Naive thymus-derived CD4-positive, alpha-beta T cell (primary cell): Measurements from ENCODE around the gene ELP4. TPM values are rescaled to one million over a fixed set of nuclear protein-coding genes. Genes with fewer than 3 reads are reported as not detected.
"Not testable (repeated sequence)": the region's sequence is repeated elsewhere in the genome, so short reads cannot be mapped to it uniquely, and the experiment has no call there.

Experiments used
- ATAC-seq: fragments of 150-1000 bp; cut with Tn5 transposase; 2 replicates; pipeline ENCODE4 v1.10.0; 2021; ENCODE audit warnings: mild to moderate bottlenecking, moderate library complexity
- CTCF ChIA-PET: fragments of 350-600 bp; sonication (Branson Sonifier 250); formaldehyde crosslinking; loops from one replicate; lab custom pipeline; 2021; ENCODE audit warnings: antibody characterized with exemption; lab: Charles Lee
- POLR2A ChIA-PET: fragments of 350-600 bp; sonication (Branson Sonifier 250); formaldehyde crosslinking; loops from one replicate; lab custom pipeline; 2021; ENCODE audit warnings: antibody characterized with exemption, inconsistent platforms; lab: Charles Lee
- DNase-seq, 9 donors: peaks; one replicate each; pipeline versions ENCODE4 v3.0.0 to v3.0.0-alpha.2; 2020 to 2022; ENCODE audit warnings: mixed read lengths in 1 of 9
- H3K27ac ChIP-seq: one replicate; pipeline ENCODE4 v1.7.0; 2013; ENCODE audit warnings: mild to moderate bottlenecking, low read depth, low read length, moderate library complexity
- H3K27me3 ChIP-seq, 2 donors: one replicate each; pipeline ENCODE4 v1.7.0; 2013; ENCODE audit warnings: low read length in 2 of 2, mild to moderate bottlenecking in 2 of 2, moderate library complexity in 2 of 2; ENCODE audit not compliant: control insufficient read depth in 2 of 2, insufficient read depth in 2 of 2
- H3K36me3 ChIP-seq, 3 experiments: 1 replicate in 2 of 3; 2 replicates in 1 of 3; pipeline ENCODE4 v1.7.0; 2013; ENCODE audit warnings: low read length in 3 of 3, mild to moderate bottlenecking in 3 of 3, moderate library complexity in 1 of 3; ENCODE audit not compliant: insufficient read depth in 3 of 3, control insufficient read depth in 2 of 3
- H3K4me1 ChIP-seq, 2 donors: one replicate each; pipeline ENCODE4 v1.7.0; 2013; ENCODE audit warnings: low read length in 2 of 2, mild to moderate bottlenecking in 2 of 2, moderate library complexity in 1 of 2; ENCODE audit not compliant: control insufficient read depth in 2 of 2, insufficient read depth in 2 of 2
- H3K4me3 ChIP-seq: 2 replicates; pipeline ENCODE4 v1.7.0; 2013; ENCODE audit warnings: mild to moderate bottlenecking, low read length
- H3K9me3 ChIP-seq, 3 experiments: 1 replicate in 2 of 3; 2 replicates in 1 of 3; pipeline ENCODE4 v1.7.0; 2013; ENCODE audit warnings: low read length in 3 of 3; ENCODE audit not compliant: control insufficient read depth in 2 of 3
- H3K27ac Mint-ChIP-seq, 9 donors: one replicate each; pipeline ENCODE4 v1.8.0; 2020 to 2022; ENCODE audit warnings: mixed read lengths in 9 of 9, mild to moderate bottlenecking in 8 of 9, moderate library complexity in 5 of 9, inconsistent platforms in 2 of 9
- H3K27me3 Mint-ChIP-seq, 5 donors: one replicate each; pipeline ENCODE4 v1.8.0; 2021 to 2022; ENCODE audit warnings: mixed read lengths in 5 of 5, mild to moderate bottlenecking in 1 of 5
- H3K36me3 Mint-ChIP-seq, 5 donors: one replicate each; pipeline ENCODE4 v1.8.0; 2020 to 2022; ENCODE audit warnings: mixed read lengths in 5 of 5, mild to moderate bottlenecking in 3 of 5, inconsistent platforms in 1 of 5
- H3K4me1 Mint-ChIP-seq, 7 donors: one replicate each; pipeline ENCODE4 v1.8.0; 2020 to 2022; ENCODE audit warnings: mixed read lengths in 7 of 7, mild to moderate bottlenecking in 3 of 7, inconsistent platforms in 1 of 7
- H3K4me3 Mint-ChIP-seq, 10 donors: one replicate each; pipeline ENCODE4 v1.8.0; 2020 to 2022; ENCODE audit warnings: mild to moderate bottlenecking in 10 of 10, mixed read lengths in 10 of 10, moderate library complexity in 6 of 10, inconsistent platforms in 2 of 10
- H3K9me3 Mint-ChIP-seq, 11 donors: one replicate each; pipeline ENCODE4 v1.8.0; 2020 to 2022; ENCODE audit warnings: mixed read lengths in 11 of 11, mild to moderate bottlenecking in 4 of 11, inconsistent platforms in 1 of 11, moderate library complexity in 1 of 11
- intact Hi-C, 2 donors: fragments of 100-400 bp; cut with micrococcal nuclease; formaldehyde crosslinking; loops; one replicate each; pipeline ENCODE4 v1.15.1; 2023
- polyA plus RNA-seq, 2 donors: library from polyadenylated mRNA; unstranded; fragments of 300-500 nt; fragmentation: Illumina TruSeq; gene quantifications; one replicate each; pipeline ENCODE4 v1.2.3, GENCODE V29; 2021
- total RNA-seq, 6 experiments: library from RNA in 5 of 6; stranded (reverse) in 5 of 6; gene quantifications; 1 replicate in 5 of 6; 2 replicates in 1 of 6; pipeline ENCODE4 v1.2.3 and lab custom pipeline; 2021 to 2026

The ELP4 gene
- total and polyA plus RNA-seq, 7 experiments from 2014 or later, result 16.8 to 23.5 (median 21.2) TPM

DNA sequence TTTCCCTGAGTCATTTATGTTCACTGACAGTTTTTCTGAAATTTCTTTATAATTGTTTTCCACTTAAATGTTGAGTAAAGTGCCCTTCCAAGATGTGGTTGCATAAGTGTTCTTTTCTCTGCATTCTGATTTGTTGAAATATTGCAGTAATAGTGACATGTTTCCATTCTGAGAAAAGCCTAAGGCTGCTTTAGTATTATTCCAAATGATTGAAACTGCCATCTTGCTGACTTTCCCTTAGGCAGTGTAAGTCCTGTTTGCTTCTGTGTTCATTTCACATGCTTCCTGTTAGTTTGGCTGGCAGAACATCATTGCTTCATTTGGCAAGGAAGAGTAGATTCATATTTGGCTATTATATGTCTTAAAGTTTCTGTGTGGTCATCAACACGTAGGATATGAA, 146.5 kb downstream of the ELP4 start:
- no peaks in the 10 kb centered on the region for H3K27me3 ChIP-seq
- H3K27ac Mint-ChIP-seq, result no peak overlapping the region
- no peak for ATAC-seq

DNA sequence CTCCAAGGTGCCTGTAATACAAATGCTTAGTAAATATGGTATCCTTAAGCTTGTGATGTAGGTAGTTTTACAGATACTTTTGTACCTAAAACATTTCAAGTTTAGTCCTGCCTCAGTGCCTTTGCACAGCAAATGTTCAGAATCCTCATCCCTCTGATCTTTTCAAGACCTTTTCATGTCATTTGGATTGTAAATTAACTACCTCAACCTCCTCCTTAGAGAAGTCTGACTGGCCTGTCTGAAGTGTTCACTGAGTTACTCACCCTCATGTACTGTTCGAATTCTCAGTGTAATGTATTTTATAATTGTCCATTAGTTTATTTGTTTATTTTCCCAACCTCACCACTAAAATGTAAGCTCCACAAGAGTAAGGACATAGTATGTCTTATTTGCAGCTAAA, 147.5 kb downstream of the ELP4 start:
- H3K27me3 Mint-ChIP-seq, result no peaks in the 10 kb centered on the region
- no peak overlapping the region for H3K27ac Mint-ChIP-seq
- POLR2A ChIA-PET, result no interaction called here
- H3K4me1 Mint-ChIP-seq, result peaks cover 0 to 2% (median 0%) of the 10 kb centered on the region in 7 donors
- no peaks in the 10 kb centered on the region for H3K9me3 ChIP-seq
- no peaks in the 10 kb centered on the region for H3K4me1 ChIP-seq
- intact Hi-C loops, result no loop called here
- ATAC-seq (no peak), DNase-seq (no peak)
- no peaks in the 10 kb centered on the region for H3K9me3 Mint-ChIP-seq
- H3K4me3 Mint-ChIP-seq, result no peak overlapping the region
- no peak overlapping the region for H3K4me3 ChIP-seq
- no peaks in the 10 kb centered on the region for H3K27me3 ChIP-seq
- no peaks in the 10 kb centered on the region for H3K36me3 ChIP-seq
- CTCF ChIA-PET, result no interaction called here
- no peak overlapping the region for H3K27ac ChIP-seq
- peaks cover 0 to 9% (median 7%) of the 10 kb centered on the region in 5 donors for H3K36me3 Mint-ChIP-seq

More for the DNA sequence above, 146.5 kb downstream of the ELP4 start:
- CTCF ChIA-PET, result no interaction called here
- Histone ChIP-seq H3K9me3 (no peaks in the 10 kb centered on the region), H3K4me1 (no peaks in the 10 kb centered on the region), H3K27ac (no peak overlapping the region), H3K4me3 (no peak overlapping the region), H3K36me3 (no peaks in the 10 kb centered on the region)
- POLR2A ChIA-PET, result interaction anchor here (0.5 kb wide), 1 partner anchor 134 kb away, joined by 4 read pairs; no protein-coding TSS in a partner anchor
- no peak for DNase-seq
- peaks cover 0 to 16% (median 9%) of the 10 kb centered on the region in 5 donors for H3K36me3 Mint-ChIP-seq
- peaks cover 0 to 2% (median 0%) of the 10 kb centered on the region in 7 donors for H3K4me1 Mint-ChIP-seq
- H3K4me3 Mint-ChIP-seq, result no peak overlapping the region
- no peaks in the 10 kb centered on the region for H3K9me3 Mint-ChIP-seq
- H3K27me3 Mint-ChIP-seq, result no peaks in the 10 kb centered on the region
- intact Hi-C loops, result no loop called here

DNA sequence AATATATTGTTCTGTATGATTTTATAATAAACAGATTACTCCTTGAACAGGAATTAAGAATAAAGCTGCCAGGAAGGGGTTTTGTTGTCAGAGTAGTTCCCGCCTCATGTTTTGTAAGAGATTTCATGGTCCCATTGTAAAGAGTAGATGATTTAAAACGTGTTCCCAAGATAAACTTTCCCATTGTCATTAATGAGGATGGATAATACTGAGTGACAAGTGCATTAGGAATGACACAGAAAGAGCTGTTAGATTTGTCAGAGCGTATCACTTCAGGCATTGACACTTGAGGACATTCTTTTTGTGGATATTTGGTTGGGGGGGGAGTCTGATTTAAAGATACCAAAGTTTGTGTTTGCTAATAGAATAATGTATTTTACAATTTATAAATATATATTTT, 154.6 kb downstream of the ELP4 start:
- ATAC-seq, result no peak
- ChIA-PET POLR2A (no interaction called here), CTCF (no interaction called here)
- no peaks in the 10 kb centered on the region for H3K9me3 ChIP-seq
- Mint-ChIP-seq H3K36me3 (peaks cover 0 to 11% (median 7%) of the 10 kb centered on the region in 5 donors), H3K4me3 (no peak overlapping the region), H3K27ac (no peak overlapping the region), H3K9me3 (no peaks in the 10 kb centered on the region), H3K27me3 (no peaks in the 10 kb centered on the region), H3K4me1 (peaks cover 0 to 1% (median 0%) of the 10 kb centered on the region in 7 donors)
- no peaks in the 10 kb centered on the region for H3K27me3 ChIP-seq
- DNase-seq, result no peak
- intact Hi-C loops, result no loop called here
- no peak overlapping the region for H3K4me3 ChIP-seq
- no peak overlapping the region for H3K27ac ChIP-seq
- no peaks in the 10 kb centered on the region for H3K4me1 ChIP-seq
- no peaks in the 10 kb centered on the region for H3K36me3 ChIP-seq

DNA sequence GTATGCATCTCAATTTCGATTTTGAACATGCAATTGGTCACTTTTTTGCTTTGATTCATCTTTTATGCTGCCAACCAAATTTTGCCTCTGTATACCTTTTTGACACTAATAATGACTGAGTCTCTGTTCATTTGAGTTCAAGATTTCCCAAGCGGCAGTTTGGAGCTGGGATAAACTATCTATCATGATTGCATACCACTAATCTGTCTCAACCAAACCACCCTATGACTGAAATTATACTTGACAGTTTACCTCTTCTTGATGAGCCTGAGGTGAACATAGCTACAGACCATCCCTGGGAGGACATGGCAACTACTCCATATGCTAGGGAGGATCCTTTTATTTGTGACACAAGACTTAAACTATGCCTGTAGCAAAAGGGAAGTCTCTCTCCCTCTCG, 155.4 kb downstream of the ELP4 start:
- DNase-seq, result no peak
- no peaks in the 10 kb centered on the region for H3K9me3 Mint-ChIP-seq
- peaks cover 0 to 16% (median 15%) of the 10 kb centered on the region in 5 donors for H3K36me3 Mint-ChIP-seq
- H3K27ac Mint-ChIP-seq, result no peak overlapping the region
- intact Hi-C loops, result no loop called here
- H3K4me3 Mint-ChIP-seq, result no peak overlapping the region
- Histone ChIP-seq H3K4me1 (no peaks in the 10 kb centered on the region), H3K36me3 (no peaks in the 10 kb centered on the region), H3K27ac (no peak overlapping the region), H3K9me3 (no peaks in the 10 kb centered on the region), H3K27me3 (no peaks in the 10 kb centered on the region), H3K4me3 (no peak overlapping the region)
- POLR2A ChIA-PET, result no interaction called here
- no peak for ATAC-seq
- H3K4me1 Mint-ChIP-seq, result peaks cover 0 to 3% (median 0%) of the 10 kb centered on the region in 7 donors
- CTCF ChIA-PET, result no interaction called here
- H3K27me3 Mint-ChIP-seq, result no peaks in the 10 kb centered on the region

DNA sequence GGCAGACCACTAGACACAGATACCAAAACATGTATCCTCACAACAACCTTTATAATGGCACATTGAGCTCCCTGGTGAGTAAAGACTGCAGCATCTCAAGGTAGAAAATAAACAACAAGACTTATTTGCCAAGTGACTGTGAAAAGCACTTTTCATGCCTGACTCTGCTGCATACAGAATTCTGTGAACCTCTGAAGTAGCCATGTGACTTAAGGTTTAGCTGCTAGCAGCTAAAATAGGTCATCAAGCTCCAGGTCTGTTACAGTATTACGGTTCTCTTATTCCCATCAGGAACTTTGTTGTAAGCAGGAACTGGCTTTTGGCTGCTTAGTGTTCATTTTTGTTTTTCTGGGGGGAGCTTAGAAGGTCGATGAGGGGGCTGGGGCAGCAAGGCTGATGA, 162.1 kb downstream of the ELP4 start:
- CTCF ChIA-PET, result no interaction called here
- H3K4me3 Mint-ChIP-seq, result no peak overlapping the region

DNA sequence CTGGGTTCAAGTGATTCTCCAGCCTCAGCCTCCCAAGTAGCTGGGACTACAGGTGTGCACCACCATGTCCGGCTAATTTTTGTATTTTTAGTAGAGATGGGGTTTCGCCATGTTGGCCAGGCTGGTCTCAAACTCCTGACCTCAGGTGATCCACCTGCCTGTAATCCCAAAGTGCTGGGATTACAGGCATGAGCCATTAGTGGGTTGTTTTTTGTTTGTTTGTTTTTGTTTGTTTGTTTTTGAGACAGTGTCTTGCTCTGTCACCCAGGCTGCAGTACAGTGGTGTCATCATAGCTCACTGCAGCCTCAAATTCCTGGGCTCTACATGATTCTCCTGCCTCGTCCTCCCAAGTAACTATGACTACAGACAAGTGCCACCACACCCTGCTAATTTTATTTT, 163.5 kb downstream of the ELP4 start:
- H3K36me3 Mint-ChIP-seq, result peaks cover 3 to 55% (median 38%) of the 10 kb centered on the region in 5 donors
- intact Hi-C loops, H3K4me1 ChIP-seq, H3K4me1 Mint-ChIP-seq, POLR2A ChIA-PET, H3K27me3 ChIP-seq, H3K4me3 ChIP-seq, H3K27me3 Mint-ChIP-seq, H3K9me3 Mint-ChIP-seq, ATAC-seq, H3K27ac ChIP-seq, H3K27ac Mint-ChIP-seq, H3K9me3 ChIP-seq, H3K36me3 ChIP-seq, CTCF ChIA-PET, H3K4me3 Mint-ChIP-seq, DNase-seq: not testable (repeated sequence)

More for the DNA sequence above, 162.1 kb downstream of the ELP4 start:
- H3K9me3 ChIP-seq, result no peaks in the 10 kb centered on the region
- no peaks in the 10 kb centered on the region for H3K27me3 Mint-ChIP-seq
- H3K9me3 Mint-ChIP-seq, result no peaks in the 10 kb centered on the region
- H3K27ac Mint-ChIP-seq, result no peak overlapping the region
- intact Hi-C loops, result no loop called here
- H3K27me3 ChIP-seq, result no peaks in the 10 kb centered on the region
- H3K4me3 ChIP-seq, result no peak overlapping the region
- POLR2A ChIA-PET, result no interaction called here
- ATAC-seq, result no peak
- no peak for DNase-seq
- H3K4me1 ChIP-seq, result no peaks in the 10 kb centered on the region
- no peak overlapping the region for H3K27ac ChIP-seq
- no peaks in the 10 kb centered on the region for H3K36me3 ChIP-seq
- peaks cover 3 to 47% (median 31%) of the 10 kb centered on the region in 5 donors for H3K36me3 Mint-ChIP-seq
- H3K4me1 Mint-ChIP-seq, result peaks cover 0 to 5% (median 0%) of the 10 kb centered on the region in 7 donors

DNA sequence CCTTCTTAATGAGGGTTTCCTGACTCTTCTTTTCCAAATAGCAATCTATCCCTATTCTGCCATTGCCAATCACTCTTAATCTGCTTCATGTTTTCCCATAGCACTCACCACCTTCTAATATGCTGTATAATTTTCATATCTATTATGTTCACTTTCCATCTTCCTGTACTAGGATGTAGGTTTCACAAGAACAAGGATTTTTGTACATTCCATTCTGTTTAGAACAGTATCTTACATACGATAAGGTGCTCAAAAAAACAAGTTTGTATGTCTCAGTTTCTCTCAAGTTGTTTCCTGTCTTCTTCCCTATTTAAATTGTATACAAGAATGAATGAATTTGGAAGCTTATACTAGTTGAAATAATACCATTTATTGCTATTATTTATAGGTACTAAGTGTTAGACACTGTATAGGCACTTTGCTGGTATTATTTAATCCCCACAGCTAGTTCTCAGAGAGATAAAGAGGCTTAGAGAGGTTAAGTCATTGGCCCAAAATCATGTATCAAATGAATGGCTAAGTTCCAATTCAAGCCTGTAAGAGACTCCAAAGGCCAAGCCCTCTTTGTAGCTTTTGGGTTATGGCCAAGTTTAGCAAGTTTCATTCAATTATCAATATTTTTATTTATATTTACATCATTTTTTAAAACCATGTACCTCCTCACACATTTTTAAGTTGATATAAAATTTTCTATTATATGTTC, 166.9 kb downstream of the ELP4 start:
- DNase-seq, result no peak
- no peak overlapping the region for H3K27ac Mint-ChIP-seq
- CTCF ChIA-PET, result no interaction called here

More for the DNA sequence above, 166.9 kb downstream of the ELP4 start:
- Mint-ChIP-seq H3K36me3 (peaks cover 3 to 61% (median 47%) of the 10 kb centered on the region in 5 donors), H3K4me3 (no peak overlapping the region), H3K9me3 (peaks cover 0 to 8% (median 0%) of the 10 kb centered on the region in 11 donors), H3K27me3 (no peaks in the 10 kb centered on the region), H3K4me1 (peaks cover 0 to 3% (median 0%) of the 10 kb centered on the region in 7 donors)
- no peaks in the 10 kb centered on the region for H3K36me3 ChIP-seq
- no peak overlapping the region for H3K27ac ChIP-seq
- H3K9me3 ChIP-seq, result no peaks in the 10 kb centered on the region
- no peak for ATAC-seq
- no peaks in the 10 kb centered on the region for H3K4me1 ChIP-seq
- no peak overlapping the region for H3K4me3 ChIP-seq
- H3K27me3 ChIP-seq, result no peaks in the 10 kb centered on the region
- intact Hi-C loops, result no loop called here
- POLR2A ChIA-PET, result no interaction called here
